HG03280 (cell line): ENCODE results near the gene ACSM2A.
"Not testable (repeated sequence)": the region's sequence is repeated elsewhere in the genome, so short reads cannot be mapped to it uniquely, and the experiment has no call there.

Experiments
- ATAC-seq: cut with Tn5 transposase; IDR thresholded peaks from one replicate; pipeline ENCODE4 v1.9.1; 2021; ENCODE audit warnings: mild to moderate bottlenecking, moderate library complexity; ENCODE audit not compliant: unreplicated experiment

Gene ACSM2A, protein sequence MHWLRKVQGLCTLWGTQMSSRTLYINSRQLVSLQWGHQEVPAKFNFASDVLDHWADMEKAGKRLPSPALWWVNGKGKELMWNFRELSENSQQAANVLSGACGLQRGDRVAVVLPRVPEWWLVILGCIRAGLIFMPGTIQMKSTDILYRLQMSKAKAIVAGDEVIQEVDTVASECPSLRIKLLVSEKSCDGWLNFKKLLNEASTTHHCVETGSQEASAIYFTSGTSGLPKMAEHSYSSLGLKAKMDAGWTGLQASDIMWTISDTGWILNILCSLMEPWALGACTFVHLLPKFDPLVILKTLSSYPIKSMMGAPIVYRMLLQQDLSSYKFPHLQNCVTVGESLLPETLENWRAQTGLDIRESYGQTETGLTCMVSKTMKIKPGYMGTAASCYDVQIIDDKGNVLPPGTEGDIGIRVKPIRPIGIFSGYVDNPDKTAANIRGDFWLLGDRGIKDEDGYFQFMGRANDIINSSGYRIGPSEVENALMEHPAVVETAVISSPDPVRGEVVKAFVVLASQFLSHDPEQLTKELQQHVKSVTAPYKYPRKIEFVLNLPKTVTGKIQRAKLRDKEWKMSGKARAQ

DNA sequence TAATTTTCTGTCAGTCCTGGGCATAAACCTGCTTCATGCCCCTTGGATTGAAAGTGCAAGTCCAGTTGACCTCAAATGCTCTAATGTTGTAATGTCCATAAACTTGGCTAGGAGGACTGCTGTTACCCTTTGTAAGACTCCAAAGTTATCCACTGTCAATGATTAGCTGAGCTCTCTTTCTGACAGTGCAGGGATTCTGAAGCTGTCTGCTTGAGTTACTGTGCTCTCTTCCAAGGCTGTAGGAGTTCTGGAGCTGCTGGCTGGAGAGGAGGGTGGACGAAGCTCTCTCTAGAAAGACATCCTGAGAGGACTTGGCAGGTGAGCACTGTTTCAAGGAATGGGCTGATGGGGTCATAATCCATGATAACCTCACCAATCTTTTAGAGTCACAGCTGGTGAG lies at the start of gene ACSM2A:
TSS of gene ACSM2A (plus strand) at position 158 of the 400 bp plus-strand sequence. CDS start 8,594 bp downstream, outside the sequence.
- ATAC-seq: not testable (repeated sequence)

DNA sequence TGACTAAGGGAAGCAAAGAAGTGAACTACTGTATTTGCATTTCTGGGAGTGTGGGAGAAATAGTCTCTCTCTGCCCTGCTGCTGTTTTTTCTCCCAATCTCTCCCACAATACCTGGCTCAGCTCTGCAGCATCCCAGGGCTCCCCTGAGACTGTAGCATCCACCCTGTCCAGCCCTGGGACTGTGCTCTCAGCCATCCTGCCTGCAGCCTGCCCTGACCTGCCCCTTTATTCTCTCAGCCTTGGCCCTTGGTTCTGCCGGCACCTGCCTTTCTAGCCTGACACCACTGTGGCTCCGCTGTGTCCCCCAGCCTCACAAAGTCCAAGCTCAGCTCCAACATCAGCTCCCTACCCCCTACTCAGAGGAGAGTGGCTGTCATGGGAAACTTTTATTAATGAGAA lies 48.7 kb upstream of the ACSM2A start:
- ATAC-seq: no peak

DNA sequence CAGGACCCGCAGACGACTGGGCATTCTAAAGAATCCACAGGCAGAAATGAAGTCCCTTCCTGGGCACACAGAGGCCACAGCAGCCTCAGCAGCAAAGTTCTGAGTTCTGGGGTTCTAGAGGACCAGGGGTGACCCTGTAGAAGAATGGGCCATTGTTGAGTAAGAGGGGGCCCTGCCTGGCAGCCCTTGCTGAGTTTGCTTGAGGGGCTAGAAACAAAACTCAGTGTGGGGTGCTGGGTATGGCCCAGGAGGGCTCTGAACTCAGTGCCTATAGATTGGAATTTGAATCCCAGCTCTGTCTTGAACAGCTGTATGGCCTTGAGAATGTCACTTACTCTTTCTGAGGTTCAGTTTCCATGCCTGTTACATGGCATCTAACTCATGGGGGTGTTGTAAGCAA lies 46.7 kb upstream of the ACSM2A start, which contains the start of gene PDILT:
TSS of gene PDILT (minus strand) at position 101 of the 400 bp plus-strand sequence. CDS start 5,437 bp downstream, outside the sequence.
- ATAC-seq: no peak

DNA sequence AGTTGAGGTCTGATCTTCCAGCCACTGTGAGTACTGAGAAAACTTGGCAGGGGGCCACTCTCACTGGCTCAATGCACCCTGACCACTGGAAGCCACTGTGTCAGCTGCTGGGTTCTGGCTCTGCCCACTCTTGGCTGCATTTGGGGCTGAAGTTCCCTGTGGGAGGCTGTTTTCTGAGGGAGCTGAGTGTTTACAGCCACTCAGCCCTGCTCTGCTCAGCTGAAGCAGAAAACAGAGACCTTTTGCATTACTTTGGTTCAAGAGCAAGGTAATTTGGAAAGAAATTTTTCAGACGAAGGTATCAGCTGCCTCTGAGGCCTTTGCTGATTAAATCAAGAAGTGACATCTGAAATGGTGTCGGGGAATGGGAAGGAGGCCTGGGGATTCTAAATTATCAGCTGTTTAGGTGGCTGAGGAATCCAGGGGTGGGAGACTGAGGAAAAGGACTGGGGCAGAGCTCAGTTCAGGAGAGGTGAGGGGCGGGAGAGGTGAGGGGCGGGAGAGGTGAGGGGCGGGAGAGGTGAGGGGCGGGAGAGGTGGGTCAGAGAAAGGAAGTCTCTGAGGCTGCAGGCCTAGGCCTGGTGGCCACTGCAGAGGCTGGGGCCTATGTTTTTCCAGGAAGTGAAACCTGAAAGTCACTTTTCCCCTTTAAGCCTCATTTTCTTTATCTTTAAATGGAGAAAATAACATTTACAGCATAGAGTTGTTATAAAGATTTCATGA lies 41.8 kb upstream of the ACSM2A start, which contains the start of gene ACSM5:
TSS of gene ACSM5 (plus strand) at position 137 of the 723 bp plus-strand sequence. CDS start 1,951 bp downstream, outside the sequence.
- peak; percentile 33 for ATAC-seq

DNA sequence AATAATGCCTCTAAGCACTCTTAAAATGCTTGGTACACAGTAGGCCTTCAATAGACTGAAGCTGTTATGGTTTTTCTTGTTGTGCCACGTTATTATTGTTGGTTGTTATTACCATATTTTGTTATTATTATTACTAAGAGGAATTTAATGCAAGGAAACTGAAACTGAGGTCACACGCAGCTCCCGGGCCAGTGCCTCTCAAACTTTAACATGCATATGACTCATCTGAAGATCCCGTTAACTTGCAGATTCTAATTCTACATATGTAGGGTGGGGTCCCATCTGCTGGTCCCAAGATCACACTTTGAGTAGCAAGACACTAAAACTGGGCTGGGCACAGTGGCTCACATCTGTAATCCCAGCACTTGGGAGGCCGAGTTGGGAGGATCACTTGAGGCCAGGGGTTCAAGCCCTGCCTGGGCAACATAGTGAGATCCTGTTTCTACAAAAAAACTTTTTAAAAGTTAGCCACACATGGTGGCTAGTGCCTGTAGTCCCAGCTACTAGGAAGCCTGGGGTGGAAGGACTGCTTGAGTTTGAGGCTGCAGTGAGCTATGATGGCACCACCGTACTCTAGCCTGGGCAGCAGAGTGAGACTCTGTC lies 41.1 kb upstream of the ACSM2A start:
- peak; percentile 60 for ATAC-seq

DNA sequence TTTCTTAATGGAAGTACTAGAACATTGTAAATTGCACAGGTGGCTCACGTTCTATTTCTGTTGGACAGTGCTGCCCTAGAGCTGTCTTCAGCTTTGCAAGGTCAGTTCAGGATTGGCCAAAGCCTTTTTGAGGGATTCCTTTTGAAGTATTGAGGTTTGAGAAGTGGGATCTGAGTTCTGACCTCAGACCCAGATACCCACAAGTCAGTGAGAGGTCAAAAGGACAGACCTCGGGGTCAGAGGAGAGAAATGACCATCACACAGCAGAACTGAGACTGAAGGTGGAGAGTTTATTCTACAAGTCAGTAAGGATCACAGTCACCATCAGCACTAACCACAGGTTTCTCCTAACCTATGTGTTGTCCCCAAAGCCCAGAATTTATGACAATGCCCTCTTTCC lies 40.3 kb upstream of the ACSM2A start:
- no peak for ATAC-seq

DNA sequence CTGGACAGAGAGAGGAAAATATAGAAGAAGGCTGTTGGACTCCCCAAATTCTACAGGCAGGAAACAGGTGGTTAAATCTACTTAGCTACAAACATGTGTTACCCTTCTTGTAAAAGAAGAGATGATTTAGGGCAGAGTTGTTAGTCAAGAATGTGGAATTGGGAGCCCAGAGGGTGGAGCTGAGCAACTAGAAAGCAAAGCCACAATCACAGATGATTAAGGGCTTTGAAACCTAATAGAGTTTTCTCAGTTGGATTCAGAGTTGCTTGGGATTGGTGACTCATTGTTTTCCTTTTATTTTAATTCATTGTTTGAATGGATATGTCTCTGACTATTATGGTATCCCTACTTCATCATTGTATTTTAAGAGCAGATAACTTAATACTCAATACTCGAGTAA lies 35.8 kb upstream of the ACSM2A start:
- no peak for ATAC-seq

DNA sequence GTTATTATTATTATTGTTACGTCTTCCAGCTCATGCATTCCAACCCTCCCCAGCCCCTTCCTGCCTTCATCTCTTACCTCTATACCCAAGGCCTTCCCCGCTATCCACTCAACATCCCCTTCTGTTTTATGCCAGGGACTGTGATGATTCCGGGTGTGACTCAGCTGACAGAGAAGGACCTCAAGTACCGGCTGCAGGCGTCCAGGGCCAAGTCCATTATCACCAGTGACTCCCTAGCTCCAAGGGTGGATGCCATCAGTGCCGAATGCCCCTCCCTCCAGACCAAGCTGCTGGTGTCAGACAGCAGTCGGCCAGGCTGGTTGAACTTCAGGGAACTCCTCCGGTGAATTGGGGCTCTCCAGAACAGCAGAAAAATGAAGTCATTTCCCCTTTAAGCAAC lies 32.2 kb upstream of the ACSM2A start:
- ATAC-seq: not testable (repeated sequence)

DNA sequence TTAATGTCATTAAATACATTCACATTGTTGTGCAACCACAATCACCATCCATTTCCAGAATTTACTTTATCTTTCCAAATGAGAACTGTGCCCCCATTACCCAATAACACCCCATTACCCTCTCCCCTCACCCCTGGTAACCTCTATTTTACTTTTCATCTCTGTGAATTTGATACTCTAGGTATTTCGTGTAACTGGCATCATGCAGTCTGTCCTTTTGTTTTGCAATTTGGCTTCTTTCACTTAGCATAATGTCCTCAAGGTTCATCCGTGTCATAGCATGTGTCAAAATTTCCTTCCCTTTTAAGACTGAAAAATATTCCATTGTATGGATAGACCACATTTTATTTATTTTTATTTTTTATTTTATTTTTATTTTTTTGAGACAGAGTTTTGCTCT lies 29.6 kb upstream of the ACSM2A start:
- not testable (repeated sequence) for ATAC-seq

DNA sequence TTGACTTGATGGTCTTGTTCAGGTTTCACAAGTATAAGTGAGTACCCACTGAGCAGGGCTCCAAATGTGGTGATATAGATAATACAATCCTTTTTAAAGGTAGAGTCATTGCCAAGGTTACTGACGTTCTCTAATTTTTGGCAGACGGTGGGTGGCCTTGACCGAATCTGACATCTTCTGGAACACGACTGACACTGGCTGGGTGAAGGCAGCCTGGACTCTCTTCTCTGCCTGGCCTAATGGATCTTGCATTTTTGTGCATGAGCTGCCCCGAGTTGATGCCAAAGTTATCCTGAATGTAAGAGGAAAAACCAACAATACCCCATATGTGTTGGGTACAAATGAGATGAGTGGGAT lies 27.6 kb upstream of the ACSM2A start:
- not testable (repeated sequence) for ATAC-seq

DNA sequence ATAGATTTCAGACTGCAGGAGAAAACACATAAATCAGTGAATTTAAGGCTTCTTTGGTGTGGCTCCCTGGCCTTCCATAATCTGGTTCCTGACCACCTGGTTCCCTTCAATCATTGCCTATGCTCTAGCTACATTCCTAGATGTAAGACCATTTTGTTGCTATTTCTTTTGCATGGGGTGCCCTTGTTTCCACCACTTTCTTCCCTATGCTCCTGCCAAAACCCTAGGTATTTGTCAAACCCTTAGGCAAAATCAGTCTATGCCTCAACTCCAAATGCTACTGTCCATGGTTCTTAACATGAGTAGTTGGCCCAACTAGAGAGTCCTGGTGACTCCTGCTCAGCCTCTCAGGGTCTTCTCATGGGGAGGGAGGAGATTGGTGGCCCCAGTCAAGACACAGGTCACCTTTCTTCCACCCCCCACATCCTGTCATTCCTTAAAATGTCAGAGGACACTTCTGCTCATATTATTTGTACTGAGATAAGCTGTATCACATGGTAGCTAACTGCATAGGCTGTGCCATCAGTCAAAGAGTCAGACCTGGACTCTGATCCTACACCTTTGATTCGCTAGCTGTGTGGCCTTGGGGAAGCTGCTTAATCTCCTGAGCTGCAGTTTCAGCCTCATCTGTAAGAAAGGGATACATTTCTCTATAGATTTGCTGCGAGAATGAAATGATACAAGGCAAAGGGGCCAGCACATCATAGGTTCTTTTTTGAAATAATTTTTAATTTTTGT lies 27.0 kb upstream of the ACSM2A start:
- no peak for ATAC-seq

DNA sequence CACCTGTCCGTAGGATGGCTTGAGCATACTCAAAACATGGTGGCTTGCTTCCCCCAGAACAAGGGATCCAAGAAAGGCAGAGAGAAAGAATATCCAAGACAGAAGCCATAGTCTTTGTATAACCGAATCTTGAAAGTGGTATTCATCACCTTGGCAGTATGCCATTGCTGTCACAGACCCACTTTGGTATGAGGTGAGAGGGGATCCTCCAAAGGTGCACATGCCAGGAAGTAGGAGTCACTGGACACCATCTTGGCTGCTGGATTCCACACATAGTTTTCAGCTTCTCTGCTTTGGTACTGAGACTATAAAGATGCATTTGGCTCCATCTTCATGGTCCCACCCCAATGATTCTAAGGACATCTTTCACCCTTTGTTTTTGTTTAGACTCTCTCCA lies 23.9 kb upstream of the ACSM2A start:
- not testable (repeated sequence) for ATAC-seq

DNA sequence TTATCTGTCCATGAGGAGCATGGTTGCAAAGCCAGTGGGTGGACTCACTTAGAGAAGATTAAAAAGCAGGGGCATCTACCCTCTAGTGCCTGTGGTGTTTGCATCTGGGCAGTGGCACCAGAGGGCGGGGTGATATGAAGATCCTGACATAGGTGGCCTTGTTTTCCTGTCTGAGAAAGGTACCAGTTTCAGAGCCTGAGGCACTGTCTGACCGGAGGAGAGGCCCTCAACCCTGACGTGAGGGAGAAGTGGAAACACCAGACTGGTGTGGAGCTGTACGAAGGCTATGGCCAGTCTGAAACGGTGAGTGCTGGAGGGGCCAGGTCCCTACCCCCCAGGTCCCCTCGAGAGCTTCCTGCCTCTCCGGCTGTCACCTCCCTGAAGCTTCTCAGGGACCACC lies 21.8 kb upstream of the ACSM2A start:
- ATAC-seq: not testable (repeated sequence)

DNA sequence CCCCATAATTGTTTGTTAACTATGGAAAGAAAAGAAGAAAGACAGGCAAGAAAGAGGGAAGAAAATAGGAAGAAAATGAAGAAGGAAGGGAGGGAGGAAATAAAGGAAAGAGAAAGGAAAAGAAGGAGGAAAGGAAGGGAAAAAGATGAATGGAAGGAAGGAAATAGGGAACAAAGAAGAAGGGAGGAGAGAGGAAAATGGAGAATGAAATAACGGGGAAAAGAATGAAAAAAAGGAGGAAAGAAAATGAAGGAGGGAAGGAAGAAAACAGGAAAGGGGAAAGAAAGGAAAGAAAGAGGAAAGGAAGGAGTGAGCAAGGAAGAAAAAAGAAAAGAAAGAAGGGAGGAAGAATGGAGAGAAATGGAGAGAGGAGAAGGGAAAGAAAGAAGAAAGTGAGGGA lies 20.8 kb upstream of the ACSM2A start:
- ATAC-seq: not testable (repeated sequence)

DNA sequence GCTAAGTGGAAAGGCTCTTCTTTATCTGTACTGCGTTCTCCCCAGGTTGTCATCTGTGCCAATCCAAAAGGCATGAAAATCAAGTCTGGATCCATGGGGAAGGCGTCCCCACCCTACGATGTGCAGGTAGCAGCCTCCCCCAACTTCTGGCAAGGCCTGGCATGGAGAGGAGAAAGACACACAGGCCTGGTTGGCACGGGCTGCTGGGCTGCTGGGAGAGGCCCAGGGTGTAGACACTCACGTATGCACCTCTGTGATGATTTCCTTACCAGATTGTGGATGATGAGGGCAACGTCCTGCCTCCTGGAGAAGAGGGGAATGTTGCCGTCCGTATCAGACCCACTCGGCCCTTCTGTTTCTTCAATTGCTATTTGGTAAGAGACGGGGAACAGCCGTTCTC lies 20.4 kb upstream of the ACSM2A start:
- ATAC-seq: no peak

DNA sequence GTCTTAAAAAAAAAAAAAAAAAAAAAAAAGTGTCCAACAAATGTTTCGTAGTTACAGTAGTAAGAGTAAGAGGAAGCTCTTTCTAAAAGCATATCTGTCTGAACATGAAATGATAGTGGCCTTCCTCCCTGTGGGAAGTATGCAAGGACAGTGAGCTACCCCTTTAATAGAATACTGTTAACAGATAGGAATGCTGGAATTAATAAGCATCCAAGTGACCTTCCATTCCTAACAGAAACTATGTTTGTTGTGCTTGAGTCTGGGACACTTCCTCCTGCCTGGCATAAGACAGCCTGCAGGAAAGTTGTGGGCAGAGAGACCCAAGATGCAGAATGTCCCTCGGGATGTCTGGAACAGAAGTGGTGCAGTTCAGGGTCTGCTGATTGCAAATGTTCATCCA lies 12.4 kb upstream of the ACSM2A start:
- not testable (repeated sequence) for ATAC-seq

DNA sequence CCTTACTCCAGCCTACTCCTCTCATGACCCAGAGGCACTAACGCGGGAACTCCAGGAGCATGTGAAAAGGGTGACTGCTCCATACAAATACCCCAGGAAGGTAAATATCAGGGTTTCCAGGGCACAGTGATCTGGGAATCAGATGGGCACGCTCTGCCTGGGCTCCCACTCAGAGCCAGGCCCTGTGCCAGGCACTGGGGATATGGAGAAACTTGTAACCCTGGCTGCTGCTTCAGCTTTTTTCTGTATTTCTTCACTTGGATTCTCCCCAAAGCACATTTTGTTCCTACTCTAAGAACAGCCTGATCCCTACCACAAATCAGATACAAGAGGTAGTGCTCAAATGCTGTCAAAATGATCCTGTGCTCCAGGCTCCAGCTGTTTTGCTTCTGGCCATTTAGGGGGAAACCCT lies 11.5 kb upstream of the ACSM2A start:
- ATAC-seq: not testable (repeated sequence)

DNA sequence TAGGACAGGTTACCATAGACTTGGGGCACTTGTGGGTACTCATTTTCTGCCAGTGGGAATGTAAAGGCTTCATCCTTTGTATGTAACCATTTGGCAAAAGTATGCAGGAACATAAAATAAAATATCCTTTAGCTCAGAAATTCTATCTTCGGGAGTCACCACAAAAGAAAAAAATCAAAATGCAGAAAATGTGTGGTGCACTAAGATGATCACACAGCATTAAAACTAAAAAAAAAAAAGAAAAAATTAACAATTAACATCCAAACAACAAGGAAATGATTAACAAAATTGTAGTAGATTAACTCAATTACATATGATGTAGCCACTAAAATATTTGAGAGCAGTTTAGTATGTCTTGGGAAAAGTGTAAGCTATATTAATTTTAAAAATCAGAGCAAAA lies 10.6 kb upstream of the ACSM2A start:
- not testable (repeated sequence) for ATAC-seq

DNA sequence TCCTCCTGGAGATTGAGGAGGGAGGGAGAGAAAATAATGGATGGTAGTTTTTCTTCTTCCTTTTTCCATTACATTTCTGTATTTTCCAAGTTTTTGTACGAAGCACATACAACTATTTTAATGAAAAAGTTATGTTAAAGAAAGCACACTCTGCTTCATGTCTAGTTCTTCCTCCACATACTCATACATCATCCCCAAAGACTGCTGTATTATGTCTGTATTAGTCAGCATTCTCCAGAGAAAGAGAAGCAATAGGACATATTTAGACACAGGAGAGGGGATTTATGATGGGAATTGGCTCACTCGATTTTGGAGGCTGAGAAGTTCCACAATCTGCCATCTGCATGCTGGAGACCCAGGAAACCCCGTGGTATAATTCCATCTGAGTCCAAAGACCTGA lies 10.1 kb upstream of the ACSM2A start:
- no peak for ATAC-seq

DNA sequence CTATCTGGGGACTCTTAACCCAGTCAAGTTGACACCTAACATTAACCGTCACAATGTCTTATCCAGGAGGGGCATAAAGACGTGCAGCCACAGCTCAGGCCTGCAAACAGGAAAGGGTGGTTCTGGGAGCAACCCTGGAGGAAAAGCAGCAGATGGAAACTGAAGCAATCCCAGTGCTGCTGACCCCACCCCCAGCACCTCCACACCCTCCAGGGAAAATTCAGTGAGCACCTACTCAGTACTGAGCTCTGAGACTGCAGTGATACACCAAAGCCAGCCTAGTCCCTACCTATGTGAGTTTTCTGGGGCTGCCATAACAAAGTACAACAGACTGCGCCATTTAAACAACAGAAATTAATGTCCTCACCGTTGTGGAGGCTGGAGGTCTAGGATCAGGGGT lies 9.5 kb upstream of the ACSM2A start:
- ATAC-seq: not testable (repeated sequence)
